ENCODE data around the gene AFF3. TPM values are rescaled to one million over a fixed set of nuclear protein-coding genes. Genes with fewer than 3 reads are reported as not detected.

Gene AFF3
- polyA plus RNA-seq, 5 donors, result 17.1 to 21.3 (median 19.1) TPM

- DNase-seq, result peak; percentile 77 to 81
These were observed 260.3 kb downstream of the AFF3 start for GRCh38 chr2:99881901-99882591.

GRCh38 chr2:99880964-99881294, 261.5 kb downstream of the AFF3 start:
- DNase-seq, result no peak

- no peak for DNase-seq
These were observed 262.0 kb downstream of the AFF3 start for GRCh38 chr2:99880148-99880963.

GRCh38 chr2:99879481-99879880, 262.9 kb downstream of the AFF3 start:
- no peak for DNase-seq

GRCh38 chr2:99878581-99879350, 263.6 kb downstream of the AFF3 start:
- DNase-seq, result no peak

- no peak for DNase-seq
These were observed 264.4 kb downstream of the AFF3 start for GRCh38 chr2:99877963-99878362.

- no peak for DNase-seq
These were observed 265.4 kb downstream of the AFF3 start for GRCh38 chr2:99876956-99877355.

- DNase-seq, result no peak
These were observed 266.7 kb downstream of the AFF3 start for GRCh38 chr2:99875627-99876201.

- DNase-seq, result no peak
These were observed 274.1 kb downstream of the AFF3 start for GRCh38 chr2:99868260-99868659.

GRCh38 chr2:99867770-99868169, 274.6 kb downstream of the AFF3 start:
- DNase-seq, result peak in 1 of 2 donors; percentile 35

- DNase-seq, result no peak
These were observed 276.3 kb downstream of the AFF3 start for GRCh38 chr2:99865818-99866676.

GRCh38 chr2:99864561-99865553, 277.5 kb downstream of the AFF3 start:
- DNase-seq, result peak; percentile 79 to 83

- no peak for DNase-seq
These were observed 278.5 kb downstream of the AFF3 start for GRCh38 chr2:99863903-99864270.

GRCh38 chr2:99863236-99863902, 279.0 kb downstream of the AFF3 start:
- DNase-seq, result no peak

- no peak for DNase-seq
These were observed 279.8 kb downstream of the AFF3 start for GRCh38 chr2:99862566-99862965.

GRCh38 chr2:99861376-99861760, 281.0 kb downstream of the AFF3 start:
- no peak for DNase-seq

- no peak for DNase-seq
These were observed 281.5 kb downstream of the AFF3 start for GRCh38 chr2:99860720-99861375.

GRCh38 chr2:99858951-99859596, 283.3 kb downstream of the AFF3 start:
- no peak for DNase-seq

Measured in right lung (tissue), 5 donors.